ENCODE measurements around the gene SHISA9. TPM values are rescaled to one million over a fixed set of nuclear protein-coding genes. Genes with fewer than 3 reads are reported as not detected.

The SHISA9 gene
- total RNA-seq, 1 donor from 2014 or later = not detected

- H3K4me1 ChIP-seq = no peaks in the 10 kb centered on the region
- DNase-seq (no peak), ATAC-seq (no peak)
- H3K9me3 ChIP-seq = no peaks in the 10 kb centered on the region
- H3K27me3 ChIP-seq (ENCODE audit: low read depth) = peaks cover 5% of the 10 kb centered on the region
- TF ChIP-seq CTCF (IDR thresholded peaks at IDR 0.05) = no peak
- intact Hi-C loops (cut with DNase I) = no loop called here
- no peak overlapping the region for H3K4me3 ChIP-seq
- no peaks in the 10 kb centered on the region for H3K36me3 ChIP-seq
- H3K27ac ChIP-seq = no peak overlapping the region
These were observed 363.6 kb downstream of the SHISA9 start for GRCh38 chr16:13264749-13265552.

- DNase-seq (no peak), ATAC-seq (no peak)
- Histone ChIP-seq H3K27me3 (ENCODE audit: low read depth) (peaks cover 5% of the 10 kb centered on the region), H3K4me3 (no peak overlapping the region), H3K4me1 (no peaks in the 10 kb centered on the region), H3K36me3 (no peaks in the 10 kb centered on the region), H3K27ac (no peak overlapping the region), H3K9me3 (no peaks in the 10 kb centered on the region)
- TF ChIP-seq CTCF (IDR thresholded peaks at IDR 0.05) = no peak
- intact Hi-C loops (cut with DNase I) = no loop called here
These were observed 368.0 kb downstream of the SHISA9 start for GRCh38 chr16:13269359-13269758.

GRCh38 chr16:13269905-13270528, 368.6 kb downstream of the SHISA9 start:
- Histone ChIP-seq H3K4me3 (no peak overlapping the region), H3K27ac (no peak overlapping the region), H3K36me3 (no peaks in the 10 kb centered on the region), H3K4me1 (no peaks in the 10 kb centered on the region), H3K9me3 (no peaks in the 10 kb centered on the region), H3K27me3 (ENCODE audit: low read depth) (peaks cover 5% of the 10 kb centered on the region)
- ATAC-seq (no peak), DNase-seq (no peak)
- intact Hi-C loops (cut with DNase I) = no loop called here
- no peak for TF ChIP-seq CTCF (IDR thresholded peaks at IDR 0.05)

- intact Hi-C loops (cut with DNase I) = no loop called here
- DNase-seq (no peak), ATAC-seq (no peak)
- Histone ChIP-seq H3K27me3 (ENCODE audit: low read depth) (peaks cover 5% of the 10 kb centered on the region), H3K9me3 (no peaks in the 10 kb centered on the region), H3K36me3 (no peaks in the 10 kb centered on the region), H3K4me3 (no peak overlapping the region), H3K4me1 (no peaks in the 10 kb centered on the region), H3K27ac (no peak overlapping the region)
- no peak for TF ChIP-seq CTCF (IDR thresholded peaks at IDR 0.05)
These were observed 369.2 kb downstream of the SHISA9 start for GRCh38 chr16:13270602-13271001.

- no peak overlapping the region for H3K4me3 ChIP-seq
- H3K36me3 ChIP-seq = no peaks in the 10 kb centered on the region
- no peaks in the 10 kb centered on the region for H3K9me3 ChIP-seq
- no peaks in the 10 kb centered on the region for H3K4me1 ChIP-seq
- H3K27me3 ChIP-seq (ENCODE audit: low read depth) = no peaks in the 10 kb centered on the region
- no peak overlapping the region for H3K27ac ChIP-seq
- no peak for DNase-seq
- intact Hi-C loops (cut with DNase I) = no loop called here
- no peak for TF ChIP-seq CTCF (IDR thresholded peaks at IDR 0.05)
- ATAC-seq = no peak
These were observed 388.1 kb downstream of the SHISA9 start for GRCh38 chr16:13289515-13289914.

Other genes starting within 250 kb of the SHISA9 start
- 33.0 TPM for gene CPPED1, start 97.7 kb upstream of the SHISA9 start, total RNA-seq